ENCODE measurements around the gene VSIG4.

VSIG4 gene

DNA sequence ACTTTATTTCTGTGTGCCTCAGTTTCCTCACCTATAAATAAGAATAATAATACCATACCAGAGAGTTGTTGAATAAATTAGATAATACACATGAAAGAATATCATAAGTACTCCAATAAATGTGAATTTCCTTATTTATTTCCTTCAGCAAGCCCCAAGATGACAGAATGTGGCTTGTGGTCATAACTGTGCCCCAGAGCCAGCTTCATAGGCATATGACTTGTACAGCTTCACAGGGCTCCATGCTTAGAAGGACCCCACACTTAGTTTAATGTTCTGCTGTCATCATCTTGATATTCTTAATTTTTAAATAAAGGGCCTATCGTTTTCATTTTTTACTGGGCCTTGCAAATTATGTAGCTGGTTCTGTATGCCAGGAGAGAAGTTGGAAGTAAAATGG, 25.3 kb downstream of the VSIG4 start:
- H3K4me3 ChIP-seq (ENCODE audit: low read length, poor library complexity, severe bottlenecking) = peak overlapping the region; percentile 63
- peaks cover 15% of the 10 kb centered on the region for H3F3A ChIP-seq (ENCODE audit: low read depth)
- no peaks in the 10 kb centered on the region for H3K9me2 ChIP-seq (replicated peaks; ENCODE audit: low read depth, low read length)
- no peak for TF ChIP-seq EZH2phosphoT487 (IDR thresholded peaks at IDR 0.05; ENCODE audit: borderline replicate concordance)
- TF ChIP-seq, protein P1, sequence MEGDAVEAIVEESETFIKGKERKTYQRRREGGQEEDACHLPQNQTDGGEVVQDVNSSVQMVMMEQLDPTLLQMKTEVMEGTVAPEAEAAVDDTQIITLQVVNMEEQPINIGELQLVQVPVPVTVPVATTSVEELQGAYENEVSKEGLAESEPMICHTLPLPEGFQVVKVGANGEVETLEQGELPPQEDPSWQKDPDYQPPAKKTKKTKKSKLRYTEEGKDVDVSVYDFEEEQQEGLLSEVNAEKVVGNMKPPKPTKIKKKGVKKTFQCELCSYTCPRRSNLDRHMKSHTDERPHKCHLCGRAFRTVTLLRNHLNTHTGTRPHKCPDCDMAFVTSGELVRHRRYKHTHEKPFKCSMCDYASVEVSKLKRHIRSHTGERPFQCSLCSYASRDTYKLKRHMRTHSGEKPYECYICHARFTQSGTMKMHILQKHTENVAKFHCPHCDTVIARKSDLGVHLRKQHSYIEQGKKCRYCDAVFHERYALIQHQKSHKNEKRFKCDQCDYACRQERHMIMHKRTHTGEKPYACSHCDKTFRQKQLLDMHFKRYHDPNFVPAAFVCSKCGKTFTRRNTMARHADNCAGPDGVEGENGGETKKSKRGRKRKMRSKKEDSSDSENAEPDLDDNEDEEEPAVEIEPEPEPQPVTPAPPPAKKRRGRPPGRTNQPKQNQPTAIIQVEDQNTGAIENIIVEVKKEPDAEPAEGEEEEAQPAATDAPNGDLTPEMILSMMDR (conservative IDR thresholded peaks at IDR 0.05; ENCODE audit: low read length) = no peak
- H3K9me3 ChIP-seq (ENCODE audit: insufficient read depth, low read depth, low read length) = no peaks in the 10 kb centered on the region
- no peaks in the 10 kb centered on the region for H3K36me3 ChIP-seq (ENCODE audit: insufficient read depth, low read length)
- peaks cover 75% of the 10 kb centered on the region for H3K4me1 ChIP-seq (ENCODE audit: insufficient read depth, low read length, poor library complexity, severe bottlenecking)
- no peaks in the 10 kb centered on the region for H3K27me3 ChIP-seq (ENCODE audit: insufficient read depth, low read length, poor library complexity, severe bottlenecking)
- peak overlapping the region; percentile 78 for H3K4me2 ChIP-seq (ENCODE audit: low read depth, low read length, poor library complexity, severe bottlenecking)
- peaks cover 42% of the 10 kb centered on the region for H3K79me2 ChIP-seq (ENCODE audit: insufficient read depth, low read length)
- H2AFZ ChIP-seq (ENCODE audit: low read length) = no peak overlapping the region
- peak overlapping the region; percentile 85 for H3K9ac ChIP-seq (ENCODE audit: low read depth, low read length, poor library complexity, severe bottlenecking)
- no peaks in the 10 kb centered on the region for H4K20me1 ChIP-seq (ENCODE audit: insufficient read depth, low read length, poor library complexity, severe bottlenecking)

DNA sequence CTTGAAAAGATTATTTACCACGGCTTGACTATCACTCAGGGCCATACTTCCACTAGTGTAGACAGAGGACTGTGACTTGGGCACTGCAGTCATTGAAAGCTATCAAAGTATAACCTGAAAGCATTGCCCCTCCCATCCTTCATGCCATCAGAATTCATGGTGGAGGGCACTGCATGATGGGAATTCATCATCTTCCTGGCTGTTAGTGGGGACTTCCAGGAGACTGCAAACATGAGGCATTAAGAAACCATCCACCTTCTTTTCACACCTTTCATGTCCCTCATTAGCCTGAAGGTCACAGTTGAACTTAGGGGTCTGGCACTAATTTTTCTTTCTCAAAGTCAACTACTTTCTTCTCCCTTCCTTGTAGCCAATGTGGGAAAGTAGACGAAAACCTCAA, 25.8 kb downstream of the VSIG4 start:
- H3F3A ChIP-seq (ENCODE audit: low read depth) = peaks cover 15% of the 10 kb centered on the region
- H3K4me2 ChIP-seq (ENCODE audit: low read depth, low read length, poor library complexity, severe bottlenecking) = peak overlapping the region; percentile 78
- H3K4me1 ChIP-seq (ENCODE audit: insufficient read depth, low read length, poor library complexity, severe bottlenecking) = peaks cover 75% of the 10 kb centered on the region
- no peaks in the 10 kb centered on the region for H3K9me3 ChIP-seq (ENCODE audit: insufficient read depth, low read depth, low read length)
- H3K79me2 ChIP-seq (ENCODE audit: insufficient read depth, low read length) = peaks cover 37% of the 10 kb centered on the region
- H4K20me1 ChIP-seq (ENCODE audit: insufficient read depth, low read length, poor library complexity, severe bottlenecking) = no peaks in the 10 kb centered on the region
- no peaks in the 10 kb centered on the region for H3K9me2 ChIP-seq (replicated peaks; ENCODE audit: low read depth, low read length)
- H3K36me3 ChIP-seq (ENCODE audit: insufficient read depth, low read length) = no peaks in the 10 kb centered on the region
- peak overlapping the region; percentile 63 for H3K4me3 ChIP-seq (ENCODE audit: low read length, poor library complexity, severe bottlenecking)
- no peak overlapping the region for H2AFZ ChIP-seq (ENCODE audit: low read length)
- H3K27me3 ChIP-seq (ENCODE audit: insufficient read depth, low read length, poor library complexity, severe bottlenecking) = no peaks in the 10 kb centered on the region
- H3K9ac ChIP-seq (ENCODE audit: low read depth, low read length, poor library complexity, severe bottlenecking) = peak overlapping the region; percentile 85
- TF ChIP-seq EZH2phosphoT487 (IDR thresholded peaks at IDR 0.05; ENCODE audit: borderline replicate concordance) = no peak
- TF ChIP-seq, protein P1 (conservative IDR thresholded peaks at IDR 0.05; ENCODE audit: low read length) = no peak

DNA sequence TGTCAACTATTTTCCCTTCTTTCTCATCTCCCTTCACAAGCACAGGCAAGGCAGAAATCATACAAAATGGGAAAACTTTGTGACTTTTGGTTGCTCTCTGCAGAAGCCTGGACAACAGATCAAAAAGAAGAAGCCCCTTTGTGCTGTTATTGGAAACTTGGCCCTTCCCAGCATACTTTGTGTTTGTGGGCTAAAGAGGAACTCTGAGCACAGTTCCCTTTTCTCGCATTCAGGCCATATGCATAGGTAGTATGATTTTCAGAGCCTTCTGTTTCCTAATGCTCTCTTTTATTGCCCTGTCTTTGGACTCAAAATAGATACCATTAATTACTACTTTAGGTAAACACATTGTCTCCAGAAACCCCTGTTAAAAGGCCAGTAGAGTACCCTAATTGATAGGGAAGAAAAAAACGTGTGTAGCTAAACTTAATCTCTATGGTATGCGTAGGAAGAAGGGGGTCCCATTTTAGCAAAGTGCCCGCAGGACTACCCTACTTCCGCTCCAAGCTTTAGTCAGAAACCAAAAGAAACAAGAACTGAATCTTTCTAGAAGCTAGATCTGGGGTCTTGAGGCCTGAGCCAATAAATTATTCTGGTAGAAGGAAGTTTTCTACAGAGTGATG, 26.6 kb downstream of the VSIG4 start:
- no peaks in the 10 kb centered on the region for H3K9me3 ChIP-seq (ENCODE audit: insufficient read depth, low read depth, low read length)
- H3K79me2 ChIP-seq (ENCODE audit: insufficient read depth, low read length) = peaks cover 29% of the 10 kb centered on the region
- peaks cover 15% of the 10 kb centered on the region for H3F3A ChIP-seq (ENCODE audit: low read depth)
- TF ChIP-seq, protein P1 (conservative IDR thresholded peaks at IDR 0.05; ENCODE audit: low read length) = no peak
- TF ChIP-seq EZH2phosphoT487 (IDR thresholded peaks at IDR 0.05; ENCODE audit: borderline replicate concordance) = no peak
- peak overlapping the region; percentile 85 for H3K9ac ChIP-seq (ENCODE audit: low read depth, low read length, poor library complexity, severe bottlenecking)
- peaks cover 74% of the 10 kb centered on the region for H3K4me1 ChIP-seq (ENCODE audit: insufficient read depth, low read length, poor library complexity, severe bottlenecking)
- H3K4me3 ChIP-seq (ENCODE audit: low read length, poor library complexity, severe bottlenecking) = peak overlapping the region; percentile 63
- no peaks in the 10 kb centered on the region for H3K9me2 ChIP-seq (replicated peaks; ENCODE audit: low read depth, low read length)
- H3K27me3 ChIP-seq (ENCODE audit: insufficient read depth, low read length, poor library complexity, severe bottlenecking) = no peaks in the 10 kb centered on the region
- H3K4me2 ChIP-seq (ENCODE audit: low read depth, low read length, poor library complexity, severe bottlenecking) = peak overlapping the region; percentile 78
- H3K36me3 ChIP-seq (ENCODE audit: insufficient read depth, low read length) = no peaks in the 10 kb centered on the region
- H4K20me1 ChIP-seq (ENCODE audit: insufficient read depth, low read length, poor library complexity, severe bottlenecking) = no peaks in the 10 kb centered on the region
- H2AFZ ChIP-seq (ENCODE audit: low read length) = no peak overlapping the region

All from Loucy (cell line).